Psoas muscle (tissue), 8 donors: Measurements from ENCODE around the gene CLDN15. TPM values are rescaled to one million over a fixed set of nuclear protein-coding genes. Genes with fewer than 3 reads are reported as not detected.
"Not testable (repeated sequence)": the region's sequence is repeated elsewhere in the genome, so short reads cannot be mapped to it uniquely, and the experiment has no call there.

ENCODE experiments used
- ATAC-seq, 4 donors: fragments of 200-7000 bp; cut with Tn5 transposase; one replicate each; pipeline ENCODE4 v1.9.1; 2020; ENCODE audit warnings: moderate library complexity in 3 of 4, mild to moderate bottlenecking in 2 of 4
- DNase-seq, 2 donors: peaks; one replicate each; pipeline ENCODE4 v3.0.0-alpha.2; 2020
- H3K27ac ChIP-seq: fragments of 200-600 bp; one replicate; pipeline ENCODE4 v1.8.0; 2022
- H3K27me3 ChIP-seq, 3 donors: fragments of 200-600 bp in 1 of 3; one replicate each; pipeline versions ENCODE4 v1.6.1 to v1.8.0; 2013 to 2022; ENCODE audit warnings: low read length in 2 of 3, mild to moderate bottlenecking in 2 of 3, moderate library complexity in 1 of 3; ENCODE audit not compliant: insufficient read depth in 3 of 3
- H3K36me3 ChIP-seq, 2 donors: fragments of 200-600 bp in 1 of 2; one replicate each; pipeline versions ENCODE4 v1.6.1 to v1.8.0; 2013 to 2022; ENCODE audit warnings: low read depth in 1 of 2, mild to moderate bottlenecking in 1 of 2, moderate library complexity in 1 of 2; ENCODE audit not compliant: insufficient read depth in 1 of 2
- H3K4me1 ChIP-seq: fragments of 200-600 bp; one replicate; pipeline ENCODE4 v1.8.0; 2022
- H3K4me3 ChIP-seq: fragments of 200-600 bp; one replicate; pipeline ENCODE4 v1.8.0; 2022; ENCODE audit warnings: mild to moderate bottlenecking
- H3K9me3 ChIP-seq: fragments of 200-600 bp; one replicate; pipeline ENCODE4 v1.8.0; 2022
- WGBS, 3 donors: extraction: QIAGEN DNeasy Blood & Tissue Kit; methylation state at CpG; one replicate each; pipeline versions ENCODE4 v1.1.6 to v1.1.7; 2013; 5-methylcytosine and 5-hydroxymethylcytosine counted together
- intact Hi-C, 2 donors: fragments of 100-400 bp; cut with DNase I; formaldehyde crosslinking; loops; one replicate each; pipeline versions ENCODE4 v1.11.0 to v1.14.2; 2022
- polyA plus RNA-seq, 3 donors: library from polyadenylated mRNA; stranded (reverse); fragments of 200-250 nt; gene quantifications; one replicate each; pipeline ENCODE4 v1.2.3, GENCODE V29; 2013
- total RNA-seq, 4 donors: library from RNA; stranded (reverse); fragmentation: NEBNext Ultra II Directional in 2 of 4; extraction: Animal tissue kit (Norgen Biotek cat#: 25700) in 2 of 4; gene quantifications; one replicate each; pipeline versions ENCODE4 v1.2.1 to v1.2.4, GENCODE V29; 2021 to 2023
- TF ChIP-seq, protein P1 (sequence below): fragments of 200-600 bp; IDR thresholded peaks from one replicate; pipeline ENCODE4 v1.8.0; 2022; ENCODE audit warnings: antibody characterized with exemption
- donor health status: healthy with polysubstance abuse.
- donor health status: DM: no; HTN: no; CAD: no; lungs with moderate emphysema.
- donor health status: Bipolar disorder and iron deficiency.
- donor health status: healthy.
- donor health status: DM: yes; HTN: yes; CAD: no.
- donor health status: DM: no; HTN: no; CAD: no.
- donor health status: DM: no; HTN: no; CAD: no.
- donor health status: DM: yes; HTN: yes; CAD: no.

Gene CLDN15
- total and polyA plus RNA-seq, 7 donors: 0.52 to 2.2 (median 1.6) TPM

DNA sequence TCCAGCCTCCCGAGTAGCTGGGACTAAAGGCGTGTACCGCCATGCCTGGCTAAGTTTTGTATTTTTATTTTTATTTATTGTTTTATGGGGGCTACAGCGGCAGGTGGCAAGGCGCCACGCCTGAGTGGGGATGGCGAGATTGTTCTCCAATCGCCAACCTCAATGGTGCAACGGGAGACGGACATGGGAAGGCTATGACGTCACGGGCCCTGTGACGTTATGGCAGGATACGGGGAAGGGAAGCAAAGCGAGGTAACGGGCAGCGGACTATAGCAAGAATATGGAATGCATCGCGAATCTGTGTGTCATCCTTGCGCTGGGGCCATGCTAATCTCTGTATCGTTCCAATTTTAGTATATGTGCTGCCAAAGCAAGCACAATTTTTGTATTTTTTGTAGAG, 32.1 kb upstream of the CLDN15 start:
- TF ChIP-seq, protein P1, sequence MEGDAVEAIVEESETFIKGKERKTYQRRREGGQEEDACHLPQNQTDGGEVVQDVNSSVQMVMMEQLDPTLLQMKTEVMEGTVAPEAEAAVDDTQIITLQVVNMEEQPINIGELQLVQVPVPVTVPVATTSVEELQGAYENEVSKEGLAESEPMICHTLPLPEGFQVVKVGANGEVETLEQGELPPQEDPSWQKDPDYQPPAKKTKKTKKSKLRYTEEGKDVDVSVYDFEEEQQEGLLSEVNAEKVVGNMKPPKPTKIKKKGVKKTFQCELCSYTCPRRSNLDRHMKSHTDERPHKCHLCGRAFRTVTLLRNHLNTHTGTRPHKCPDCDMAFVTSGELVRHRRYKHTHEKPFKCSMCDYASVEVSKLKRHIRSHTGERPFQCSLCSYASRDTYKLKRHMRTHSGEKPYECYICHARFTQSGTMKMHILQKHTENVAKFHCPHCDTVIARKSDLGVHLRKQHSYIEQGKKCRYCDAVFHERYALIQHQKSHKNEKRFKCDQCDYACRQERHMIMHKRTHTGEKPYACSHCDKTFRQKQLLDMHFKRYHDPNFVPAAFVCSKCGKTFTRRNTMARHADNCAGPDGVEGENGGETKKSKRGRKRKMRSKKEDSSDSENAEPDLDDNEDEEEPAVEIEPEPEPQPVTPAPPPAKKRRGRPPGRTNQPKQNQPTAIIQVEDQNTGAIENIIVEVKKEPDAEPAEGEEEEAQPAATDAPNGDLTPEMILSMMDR: no peak
- ATAC-seq (no peak), DNase-seq (no peak)
- Histone ChIP-seq H3K4me3 (no peak overlapping the region), H3K36me3 (no peaks in the 10 kb centered on the region), H3K27me3 (peaks cover 0 to 31% (median 6%) of the 10 kb centered on the region in 3 donors), H3K9me3 (no peaks in the 10 kb centered on the region), H3K4me1 (no peaks in the 10 kb centered on the region), H3K27ac (no peak overlapping the region)
- 72 to 81% (median 79%) methylated on average over 21 of the region's 21 CpGs for WGBS, 3 donors
- intact Hi-C loops: no loop called here

GRCh38 chr7:101265622-101266516, 28.3 kb upstream of the CLDN15 start:
- no peak for DNase-seq
- Histone ChIP-seq H3K9me3 (no peaks in the 10 kb centered on the region), H3K36me3 (no peaks in the 10 kb centered on the region), H3K4me1 (no peaks in the 10 kb centered on the region), H3K4me3 (no peak overlapping the region), H3K27me3 (peaks cover 0 to 6% (median 4%) of the 10 kb centered on the region in 3 donors), H3K27ac (no peak overlapping the region)
- no peak for ATAC-seq
- intact Hi-C loops: no loop called here
- TF ChIP-seq, protein P1: no peak
- WGBS, 3 donors: 77 to 83% (median 77%) methylated on average over 17 of the region's 17 CpGs

DNA sequence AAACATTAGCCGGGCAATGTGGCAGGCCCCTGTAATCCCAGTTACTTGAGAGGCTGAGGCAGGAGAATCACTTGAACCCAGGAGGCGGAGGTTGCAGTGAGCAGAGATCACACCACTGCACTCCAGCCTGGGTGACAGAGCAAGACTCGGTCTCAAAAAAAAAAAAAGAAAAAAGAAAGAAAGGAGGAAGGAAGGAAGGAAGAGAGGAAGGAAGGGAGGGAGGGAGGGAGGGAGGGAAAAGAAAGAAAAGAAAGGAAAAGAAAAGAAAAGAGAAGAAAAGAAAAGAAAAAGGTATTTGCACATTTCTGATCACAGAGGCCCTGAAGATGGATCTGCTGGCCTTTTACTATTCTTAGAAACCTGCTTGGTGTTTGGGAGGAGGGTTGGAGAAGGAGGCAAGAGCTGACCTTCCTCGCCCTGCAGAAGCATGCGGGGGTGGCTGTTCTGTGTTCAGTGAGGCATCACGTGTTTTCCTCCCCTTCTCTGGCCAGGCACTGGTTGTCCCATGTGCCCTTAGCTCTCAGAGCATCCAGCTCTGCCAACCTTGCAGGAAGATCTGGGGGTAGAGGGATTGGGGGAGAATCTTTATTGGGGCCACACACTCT, 26.6 kb upstream of the CLDN15 start:
- intact Hi-C loops, H3K4me3 ChIP-seq, H3K4me1 ChIP-seq, DNase-seq, H3K9me3 ChIP-seq, H3K36me3 ChIP-seq, H3K27me3 ChIP-seq, H3K27ac ChIP-seq, ATAC-seq: not testable (repeated sequence)
- WGBS, 3 donors: 45 to 49% (median 48%) methylated on average over 6 of the region's 6 CpGs

- no peak for ATAC-seq
- no peaks in the 10 kb centered on the region for H3K36me3 ChIP-seq
- H3K4me3 ChIP-seq: no peak overlapping the region
- H3K9me3 ChIP-seq: no peaks in the 10 kb centered on the region
- peaks cover 0 to 15% (median 3%) of the 10 kb centered on the region in 3 donors for H3K27me3 ChIP-seq
- 53 to 54% (median 54%) methylated on average over 7 of the region's 7 CpGs for WGBS, 3 donors
- TF ChIP-seq, protein P1: no peak
- DNase-seq: no peak
- no peak overlapping the region for H3K27ac ChIP-seq
- intact Hi-C loops: no loop called here
- no peaks in the 10 kb centered on the region for H3K4me1 ChIP-seq
Observed at GRCh38 chr7:101258243-101258731, 20.7 kb upstream of the CLDN15 start.

DNA sequence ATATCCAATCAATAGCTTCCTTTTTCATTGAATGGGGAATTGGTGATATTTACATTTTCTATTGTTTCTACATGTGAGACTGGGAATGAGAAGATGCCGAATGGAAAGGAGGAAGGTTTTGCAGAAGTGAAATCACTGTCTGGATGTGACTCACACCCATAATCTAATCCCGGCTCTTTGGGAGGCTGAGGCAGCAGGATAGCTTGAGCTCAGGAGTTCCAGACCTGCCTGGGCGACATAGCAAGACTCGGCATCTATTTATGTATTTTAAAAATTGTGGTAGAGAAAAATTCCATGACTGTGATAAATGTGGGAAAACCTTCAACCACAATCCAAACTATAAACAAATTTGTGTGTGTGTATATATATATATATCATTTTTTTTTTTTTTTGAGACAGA, 18.2 kb upstream of the CLDN15 start:
- ATAC-seq: no peak

DNA sequence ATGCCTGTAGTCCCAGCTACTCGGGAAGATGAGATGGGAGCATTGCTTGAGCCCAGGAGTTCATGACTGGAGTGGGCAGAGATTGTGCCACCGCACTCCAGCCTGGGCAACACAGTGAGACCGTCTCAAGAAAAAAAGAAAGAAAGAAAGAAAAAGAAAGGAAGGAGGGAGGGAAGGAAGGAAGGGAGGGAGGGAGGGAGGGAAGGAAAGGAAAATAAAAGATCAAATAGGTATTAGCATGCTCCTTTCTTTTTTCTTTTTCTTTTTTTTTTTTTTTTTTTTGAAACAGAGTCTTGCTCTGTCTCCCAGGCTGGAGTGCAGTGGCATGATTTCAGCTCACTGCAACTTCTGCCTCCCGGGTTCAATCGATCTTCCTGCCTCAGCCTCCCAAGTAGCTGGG, 15.6 kb upstream of the CLDN15 start:
- not testable (repeated sequence) for H3K27me3 ChIP-seq, DNase-seq, ATAC-seq, H3K9me3 ChIP-seq, H3K4me3 ChIP-seq, H3K4me1 ChIP-seq, H3K27ac ChIP-seq
- H3K36me3 ChIP-seq: peaks cover 0 to 17% of the 10 kb centered on the region in 2 donors
- WGBS, 3 donors: 77 to 83% (median 78%) methylated on average over 5 of the region's 5 CpGs
- intact Hi-C loops: loop anchor here in 1 of 2 donors (5.0 kb wide), 1 partner anchor 36 kb away; the partner anchor contains the start of genes PLOD3 and ZNHIT1

More for the DNA sequence above, 18.2 kb upstream of the CLDN15 start:
- Histone ChIP-seq H3K27me3 (peaks cover 0 to 15% (median 3%) of the 10 kb centered on the region in 3 donors), H3K4me1 (peaks cover 6% of the 10 kb centered on the region), H3K9me3 (no peaks in the 10 kb centered on the region), H3K4me3 (no peak overlapping the region), H3K27ac (no peak overlapping the region), H3K36me3 (peaks cover 0 to under 1% of the 10 kb centered on the region in 2 donors)
- WGBS, 3 donors: 77 to 88% (median 79%) methylated on average over 4 of the region's 4 CpGs
- TF ChIP-seq, protein P1: no peak
- no peak for DNase-seq
- intact Hi-C loops: no loop called here
